Loucy (cell line): Measurements from ENCODE around the gene LMAN2L.

ENCODE experiments used
- EZH2phosphoT487 ChIP-seq: fragments of 200-600 bp; IDR thresholded peaks from 2 replicates; pipeline ENCODE4 v1.6.1; 2018; ENCODE audit warnings: antibody characterized with exemption, mild to moderate bottlenecking, moderate library complexity, borderline replicate concordance
- TF ChIP-seq, protein P1 (sequence below): fragments of 200-600 bp; sonication (generic); conservative IDR thresholded peaks from 2 replicates; pipeline ENCODE4 v1.5.1; 2014; ENCODE audit warnings: mild to moderate bottlenecking, antibody characterized with exemption, low read length

DNA sequence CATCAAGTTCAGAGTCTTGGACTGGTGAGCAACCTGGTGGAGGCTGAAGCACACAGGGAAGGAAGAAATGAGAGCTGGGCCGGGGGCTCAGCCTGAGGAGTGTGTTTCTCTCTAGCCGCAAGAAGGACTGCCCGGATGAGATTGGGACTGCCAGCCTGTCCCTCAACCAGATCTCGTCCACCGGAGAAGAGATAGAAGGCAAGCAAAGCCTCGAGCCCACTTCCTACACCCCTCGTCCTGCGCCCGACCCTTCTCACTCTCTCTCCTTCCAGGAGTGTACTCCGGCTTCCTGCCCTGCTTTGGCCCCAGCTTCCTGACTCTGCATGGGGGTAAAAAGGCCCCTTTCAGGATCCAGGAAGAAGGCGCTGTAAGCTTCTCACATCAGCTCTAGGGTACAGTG is 71.1 kb downstream of the LMAN2L start:
- TF ChIP-seq, protein P1, sequence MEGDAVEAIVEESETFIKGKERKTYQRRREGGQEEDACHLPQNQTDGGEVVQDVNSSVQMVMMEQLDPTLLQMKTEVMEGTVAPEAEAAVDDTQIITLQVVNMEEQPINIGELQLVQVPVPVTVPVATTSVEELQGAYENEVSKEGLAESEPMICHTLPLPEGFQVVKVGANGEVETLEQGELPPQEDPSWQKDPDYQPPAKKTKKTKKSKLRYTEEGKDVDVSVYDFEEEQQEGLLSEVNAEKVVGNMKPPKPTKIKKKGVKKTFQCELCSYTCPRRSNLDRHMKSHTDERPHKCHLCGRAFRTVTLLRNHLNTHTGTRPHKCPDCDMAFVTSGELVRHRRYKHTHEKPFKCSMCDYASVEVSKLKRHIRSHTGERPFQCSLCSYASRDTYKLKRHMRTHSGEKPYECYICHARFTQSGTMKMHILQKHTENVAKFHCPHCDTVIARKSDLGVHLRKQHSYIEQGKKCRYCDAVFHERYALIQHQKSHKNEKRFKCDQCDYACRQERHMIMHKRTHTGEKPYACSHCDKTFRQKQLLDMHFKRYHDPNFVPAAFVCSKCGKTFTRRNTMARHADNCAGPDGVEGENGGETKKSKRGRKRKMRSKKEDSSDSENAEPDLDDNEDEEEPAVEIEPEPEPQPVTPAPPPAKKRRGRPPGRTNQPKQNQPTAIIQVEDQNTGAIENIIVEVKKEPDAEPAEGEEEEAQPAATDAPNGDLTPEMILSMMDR: no peak
- TF ChIP-seq EZH2phosphoT487: no peak
